Measurements from ENCODE around the gene DCANP1.
"Not testable (repeated sequence)": the region's sequence is repeated elsewhere in the genome, so short reads cannot be mapped to it uniquely, and the experiment has no call there.

The DCANP1 gene, protein sequence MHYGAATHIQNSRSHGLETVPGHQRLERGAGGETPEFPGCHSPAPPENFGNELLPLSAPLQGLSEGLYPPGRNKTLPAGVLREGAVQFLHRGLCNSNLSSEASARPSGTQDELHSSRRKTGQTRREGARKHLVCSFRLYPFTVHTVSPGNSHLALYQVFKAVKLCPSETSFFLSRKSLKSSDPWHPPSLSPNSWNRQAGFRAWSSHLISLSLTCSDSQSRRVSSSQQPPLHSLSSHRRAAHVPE
- 0 reads per million in 2 donors for total RNA-seq

GRCh38 chr5:135447298-135447929 lies at the start of gene DCANP1:
Gene DCANP1 (minus strand): TSS chr5:135447348. CDS start chr5:135447108, 240 bp downstream.
- DNase-seq = no peak

DNA sequence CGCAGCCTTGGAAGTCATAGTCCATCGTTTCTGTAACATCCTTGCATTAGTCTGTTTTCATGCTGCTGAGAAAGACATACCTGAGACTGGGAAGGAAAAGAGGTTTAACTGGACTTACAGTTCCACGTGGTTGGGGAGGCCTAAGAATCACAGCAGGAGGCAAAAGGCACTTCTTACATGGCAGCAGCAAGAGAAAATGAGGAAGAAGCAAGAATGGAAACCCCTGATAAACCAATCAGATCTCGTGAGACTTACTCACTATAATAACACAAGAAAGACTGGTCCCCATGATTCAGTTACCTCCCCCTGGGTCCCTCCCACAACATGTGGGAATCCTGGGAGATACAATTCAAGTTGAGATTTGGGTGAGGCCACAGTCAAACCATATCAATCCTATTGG lies 48.4 kb upstream of the DCANP1 start:
- not testable (repeated sequence) for DNase-seq

DNA sequence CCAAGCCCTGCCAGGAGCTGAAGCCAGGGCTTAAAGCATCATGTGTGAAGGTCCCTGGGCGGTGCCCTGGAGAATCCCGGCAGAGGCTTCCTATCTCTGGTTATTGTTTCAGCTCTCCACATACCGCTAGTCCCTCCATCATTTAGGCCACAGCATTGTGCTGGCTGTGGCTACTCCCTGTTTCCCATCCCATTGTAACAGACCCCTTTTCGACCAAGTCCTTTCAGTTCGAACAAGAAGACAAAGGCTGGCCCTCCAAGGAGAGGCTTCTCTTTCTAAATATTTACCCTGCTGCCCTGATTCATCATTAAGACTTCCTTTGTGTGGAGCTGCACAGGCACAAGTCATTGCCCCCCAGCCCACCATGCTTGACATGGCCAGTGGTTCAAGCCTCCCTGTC lies 47.0 kb upstream of the DCANP1 start:
- DNase-seq = no peak

DNA sequence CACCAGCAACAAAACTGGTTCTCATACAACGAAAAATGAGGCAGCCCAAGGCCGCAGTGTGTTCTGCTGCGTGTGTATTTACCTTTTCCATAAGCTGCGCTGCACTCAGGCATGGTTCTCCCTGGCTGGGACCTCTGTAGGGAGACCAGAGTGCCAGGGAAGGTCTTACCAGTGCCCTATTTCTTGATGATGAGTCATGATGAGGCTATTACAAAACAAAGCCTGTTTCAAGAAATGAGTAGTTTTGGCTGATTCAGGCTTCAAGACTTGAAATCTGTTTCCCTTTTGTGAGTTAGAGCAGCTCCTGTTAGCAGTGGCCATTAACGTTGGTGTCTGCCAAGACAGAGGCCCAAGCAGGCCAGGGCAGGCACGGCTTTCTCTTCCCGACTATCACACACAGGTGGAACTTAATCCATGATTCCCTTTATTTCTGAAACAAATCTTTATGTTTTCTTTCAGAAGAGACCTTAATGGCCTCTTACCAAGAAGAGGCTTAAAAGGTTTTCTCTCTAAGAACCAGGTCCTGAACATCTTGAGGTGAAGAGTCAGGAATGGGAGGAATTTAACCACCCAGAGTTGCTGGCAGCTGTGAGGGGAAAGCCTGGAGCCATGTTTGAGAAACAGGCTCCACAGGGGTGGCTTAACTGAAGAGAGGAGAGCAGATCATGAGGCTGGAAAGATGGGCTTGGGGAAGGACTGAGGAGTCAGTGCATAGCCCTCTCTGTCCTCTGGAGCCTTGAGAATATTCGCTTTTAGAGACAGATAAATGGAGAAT lies 46.4 kb upstream of the DCANP1 start:
- DNase-seq = no peak

DNA sequence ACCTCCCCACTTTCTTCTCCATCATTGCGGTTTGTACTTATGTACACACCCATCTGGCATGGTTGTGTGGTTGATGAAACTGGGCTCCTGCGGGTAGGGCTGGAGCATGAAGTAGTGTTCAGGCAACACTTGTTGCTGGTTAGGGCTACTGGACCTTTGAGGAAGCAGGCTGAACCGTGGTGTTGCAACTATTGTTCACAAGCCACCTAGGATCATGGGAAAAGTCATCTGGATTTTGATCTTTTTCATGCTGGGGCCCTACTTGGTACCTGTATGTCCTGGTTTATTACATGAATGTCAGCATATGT lies 45.1 kb upstream of the DCANP1 start:
- DNase-seq = no peak

- no peak for DNase-seq
Measured at GRCh38 chr5:135491552-135492318, 44.6 kb upstream of the DCANP1 start.

DNA sequence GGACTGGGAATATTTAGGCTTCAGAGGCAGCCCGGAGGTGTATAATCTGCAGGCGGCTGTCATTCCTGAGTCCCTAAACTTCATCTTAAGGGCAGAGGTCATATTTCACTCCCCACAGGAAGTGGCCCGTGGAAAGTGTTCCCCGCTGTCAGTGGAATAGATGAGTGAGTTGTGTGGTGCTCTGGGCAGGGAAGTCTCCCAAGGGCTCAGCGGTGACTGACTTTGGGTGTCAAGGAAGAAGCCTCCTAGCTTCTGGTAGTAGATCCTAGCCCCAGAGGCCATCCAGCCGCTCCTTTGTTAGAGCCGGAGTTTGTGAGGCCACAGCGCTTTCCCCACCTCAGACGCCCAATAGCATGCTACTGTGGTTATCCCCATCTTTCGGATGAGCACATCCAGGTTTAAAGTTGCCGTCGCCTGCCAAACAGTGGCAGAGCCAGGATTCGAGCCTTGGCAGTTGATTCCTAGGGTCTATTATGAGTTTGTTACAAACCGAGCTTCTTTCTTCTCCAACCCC lies 43.9 kb upstream of the DCANP1 start:
- DNase-seq = no peak

DNA sequence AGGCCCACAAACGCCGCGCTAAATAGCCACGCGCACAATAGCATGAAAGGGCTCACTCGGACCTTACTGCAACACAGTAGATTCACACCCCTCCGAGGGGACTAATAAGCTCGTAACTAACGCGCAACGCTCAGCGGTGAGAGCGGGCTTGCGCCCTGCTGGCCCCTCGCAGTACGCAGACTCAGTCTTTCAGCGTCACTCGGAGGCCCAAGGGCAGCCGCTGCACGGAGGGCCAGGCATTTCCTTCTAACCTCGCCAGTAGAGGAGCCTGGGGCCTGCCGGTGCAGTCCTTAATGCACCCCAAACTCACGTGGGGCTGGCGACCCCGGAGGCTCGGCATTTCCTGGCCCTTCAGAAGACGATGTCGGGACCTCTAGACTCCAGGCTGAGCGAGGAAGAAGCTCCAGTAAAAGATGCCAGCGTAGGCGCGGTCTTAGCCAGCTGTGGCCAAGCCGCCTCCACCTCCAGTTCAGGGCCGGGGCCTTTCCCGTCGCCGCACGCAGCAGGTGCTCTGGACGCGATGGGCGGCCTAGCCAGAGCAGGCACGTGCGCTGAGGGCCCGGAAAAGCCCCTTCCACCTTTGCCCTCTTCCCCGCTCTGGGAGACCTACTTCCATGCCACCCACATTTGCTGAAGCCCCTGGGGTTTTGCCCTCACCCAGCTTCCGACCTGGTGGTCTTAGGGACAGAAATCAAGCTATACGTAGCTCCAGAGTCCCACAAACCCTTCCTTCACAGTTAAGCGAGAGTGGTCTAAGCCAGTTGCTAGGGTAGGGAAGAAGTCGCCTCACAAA lies 43.3 kb upstream of the DCANP1 start:
- no peak for DNase-seq

DNA sequence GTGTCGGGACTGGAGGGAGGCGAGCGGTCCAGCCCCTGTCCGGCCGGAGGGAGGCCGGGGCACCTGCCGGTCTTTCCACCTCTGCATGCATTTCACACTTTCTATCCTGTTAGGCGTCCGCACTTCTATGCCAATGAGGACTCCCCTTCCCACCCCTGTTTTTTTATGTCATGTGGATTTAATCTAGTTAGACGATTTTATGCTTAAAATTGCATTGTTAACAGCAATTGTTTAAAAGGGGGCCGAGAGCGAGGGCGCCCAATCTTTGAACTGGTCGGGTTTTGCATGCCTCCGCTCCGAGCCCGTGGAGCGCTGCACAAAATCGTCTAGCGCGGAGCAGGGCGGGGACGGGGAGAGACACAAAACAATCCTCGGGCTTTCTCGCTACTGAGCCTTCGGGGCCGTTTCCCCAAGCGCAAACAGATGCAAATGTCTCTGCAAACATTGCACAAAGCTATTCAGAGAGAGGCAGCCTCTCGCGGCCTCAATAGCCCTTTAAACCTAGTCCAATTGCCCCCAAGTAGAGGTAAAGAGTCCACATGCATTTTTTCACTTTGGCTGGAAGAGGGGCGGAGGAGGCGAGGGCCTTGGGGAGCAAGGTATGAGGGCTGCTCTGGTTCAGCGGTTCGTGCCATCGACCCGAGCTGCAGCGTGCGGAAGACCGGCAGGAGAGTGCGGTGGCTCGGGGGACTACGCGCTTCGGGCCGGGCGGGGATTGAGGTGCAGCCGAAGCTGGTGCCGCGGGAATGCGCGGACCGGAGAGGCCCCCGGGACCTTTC lies 42.5 kb upstream of the DCANP1 start:
- DNase-seq = no peak

- no peak for DNase-seq
Measured at GRCh38 chr5:135488727-135489465, 41.7 kb upstream of the DCANP1 start.

DNA sequence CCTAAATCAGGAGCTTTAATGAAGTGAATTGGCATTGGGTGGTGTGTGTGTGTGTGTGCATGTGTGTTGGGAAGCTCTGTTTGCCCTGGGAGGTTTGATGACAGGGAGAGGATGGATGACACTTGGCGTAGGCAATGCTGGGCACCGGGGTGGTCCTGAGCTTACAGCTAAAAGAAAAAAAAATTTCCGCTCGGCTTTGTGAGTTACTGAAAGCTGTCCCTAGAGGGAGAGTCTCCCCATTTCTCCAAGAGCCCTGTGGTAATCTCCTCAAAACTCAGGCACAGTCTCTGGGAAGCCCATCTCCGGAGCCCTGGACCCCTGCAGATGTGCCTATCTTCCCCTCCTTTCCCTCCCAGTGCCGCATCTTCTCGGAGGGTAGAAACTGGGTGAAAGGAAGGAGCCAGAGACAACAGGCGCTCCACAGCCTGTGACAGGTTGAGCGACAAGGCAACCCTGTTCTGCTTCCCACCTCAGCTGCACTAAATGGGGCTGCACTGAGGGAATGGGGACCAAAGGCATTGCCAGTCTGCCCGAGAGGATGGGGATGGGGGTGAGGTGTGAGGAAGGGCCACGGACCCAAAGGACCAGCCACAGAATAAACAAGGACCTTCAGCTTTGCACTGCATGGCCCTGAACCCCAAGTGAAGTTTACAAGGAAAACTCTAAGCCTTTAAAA lies 40.8 kb upstream of the DCANP1 start:
- DNase-seq = no peak

DNA sequence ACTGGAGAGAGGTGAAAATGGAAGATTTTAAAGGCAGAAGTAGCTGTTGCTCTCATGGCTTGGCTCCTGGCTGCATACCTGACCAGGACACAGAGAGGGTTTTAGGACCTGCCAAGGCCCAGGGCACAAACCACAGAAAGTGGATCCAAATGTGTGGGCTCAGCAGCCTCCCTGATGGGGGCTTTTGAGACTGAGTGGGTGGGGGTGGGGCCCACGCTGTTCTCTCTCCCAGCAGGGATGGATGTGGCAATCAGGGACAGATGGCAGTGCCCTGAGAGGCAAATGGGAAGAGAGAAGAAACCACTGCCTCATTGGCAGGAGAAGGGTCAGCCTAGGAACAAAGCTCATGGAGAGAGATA lies 39.9 kb upstream of the DCANP1 start:
- DNase-seq = no peak

DNA sequence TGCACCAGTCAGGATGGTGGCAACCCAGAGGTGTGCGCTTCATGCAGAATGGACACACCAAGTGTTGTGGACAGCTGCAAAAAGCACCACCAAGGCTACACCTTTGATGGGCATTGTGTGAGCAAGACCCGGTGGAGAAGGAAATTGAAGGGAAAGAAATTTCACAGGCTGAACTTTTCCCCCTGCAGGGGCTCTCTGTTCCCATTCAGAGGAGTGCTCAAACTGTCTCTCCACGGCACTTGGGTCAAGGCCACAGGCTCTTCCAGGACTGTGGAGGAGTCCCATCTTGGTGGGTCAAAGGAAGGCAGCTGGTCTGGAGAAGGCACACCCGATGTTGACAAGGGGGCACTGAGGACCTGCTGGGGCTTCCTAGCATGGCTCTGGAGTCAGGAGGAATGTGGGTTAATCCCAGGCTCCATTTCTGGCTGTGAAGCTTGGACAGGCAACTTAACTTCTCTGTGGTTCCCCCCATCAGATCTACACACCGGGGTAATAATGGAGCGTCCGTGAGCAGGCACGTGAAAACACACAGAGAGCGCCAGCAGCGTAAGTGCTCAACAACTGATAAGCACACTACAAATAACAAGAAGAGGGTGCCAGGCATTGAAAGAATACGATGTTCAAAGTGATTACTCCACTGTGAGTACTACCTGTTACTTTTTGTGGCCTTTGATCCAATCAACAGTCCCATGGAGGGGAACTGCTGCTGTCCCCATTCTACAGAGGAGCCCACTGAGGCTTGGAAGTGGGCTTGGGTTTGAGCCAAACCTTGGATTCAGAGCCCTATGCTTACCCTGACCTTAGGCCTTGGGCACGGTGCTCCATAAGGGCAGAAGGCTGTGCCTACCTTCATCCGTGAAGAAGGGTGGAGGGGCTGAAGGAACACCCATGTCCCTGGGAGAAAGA lies 39.2 kb upstream of the DCANP1 start:
- no peak for DNase-seq

DNA sequence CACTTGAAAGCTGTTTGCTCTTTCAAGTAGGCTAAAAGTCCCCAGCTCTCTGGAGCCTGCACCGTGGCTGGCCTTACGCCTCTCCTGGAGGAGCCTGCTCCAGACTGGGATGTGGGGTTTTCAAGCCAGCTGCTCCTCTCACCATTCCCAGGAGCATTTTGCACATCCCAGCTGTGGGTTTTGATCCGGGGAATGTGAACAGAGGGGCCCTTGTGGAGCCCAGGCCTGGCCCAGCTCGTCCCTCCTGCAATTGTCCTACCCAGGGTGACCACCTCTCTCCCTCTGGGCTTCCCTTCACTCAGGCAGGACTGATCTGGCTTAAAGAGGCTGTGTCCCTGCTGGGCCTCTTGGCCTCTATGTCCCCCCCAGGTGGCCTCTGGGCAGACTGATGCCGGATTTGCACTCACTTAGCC lies 37.5 kb upstream of the DCANP1 start:
- no peak for DNase-seq

DNA sequence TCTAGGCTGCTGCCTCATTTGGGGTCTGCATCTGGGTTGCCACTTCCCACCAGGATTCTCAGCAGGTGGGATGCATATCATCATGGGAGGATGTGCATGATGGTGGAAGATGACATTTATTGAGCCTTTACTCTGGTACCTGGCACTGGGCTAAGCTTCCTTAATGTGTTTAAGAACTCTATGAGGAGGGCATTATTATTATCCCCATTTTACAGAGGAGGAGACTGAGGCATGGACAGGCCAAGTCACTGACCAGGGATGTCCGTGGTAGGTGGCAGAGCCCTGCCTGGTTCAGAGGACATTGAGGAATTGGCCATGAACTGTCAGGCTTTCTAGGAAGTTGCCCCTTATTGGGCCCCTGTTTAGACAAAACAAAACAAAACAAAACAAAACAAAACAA lies 36.1 kb upstream of the DCANP1 start:
- no peak for DNase-seq

DNA sequence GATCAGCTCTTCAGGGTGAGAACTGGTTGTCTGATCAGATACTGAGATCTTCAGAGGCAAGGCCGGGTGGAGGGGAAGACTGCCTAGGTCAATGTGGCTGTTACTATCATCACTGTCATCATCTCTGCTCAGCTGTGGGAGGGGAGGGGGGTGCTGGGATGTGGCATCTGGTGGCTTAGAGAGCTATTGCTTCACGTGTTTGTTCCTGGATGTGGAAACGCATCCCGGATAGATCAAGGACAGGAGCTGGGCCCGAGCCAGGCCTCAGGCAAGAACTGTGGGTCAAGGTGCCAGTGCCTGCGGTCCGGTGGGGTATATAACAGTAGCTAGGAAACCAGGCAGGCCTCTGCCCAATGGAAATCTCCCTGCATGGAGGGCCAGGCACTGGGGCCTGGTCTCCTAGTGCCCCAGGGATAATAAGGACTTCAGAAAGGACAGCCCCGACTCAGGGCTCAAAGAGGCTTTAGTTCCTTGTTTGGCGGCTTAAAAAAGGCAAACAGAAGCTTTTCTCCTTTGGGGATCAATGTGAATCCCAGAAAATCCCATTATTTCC lies 35.3 kb upstream of the DCANP1 start:
- DNase-seq = no peak

GRCh38 chr5:135481909-135482311 lies 34.8 kb upstream of the DCANP1 start:
- DNase-seq = no peak

- DNase-seq = no peak
Measured at GRCh38 chr5:135481387-135481786, 34.2 kb upstream of the DCANP1 start.

DNA sequence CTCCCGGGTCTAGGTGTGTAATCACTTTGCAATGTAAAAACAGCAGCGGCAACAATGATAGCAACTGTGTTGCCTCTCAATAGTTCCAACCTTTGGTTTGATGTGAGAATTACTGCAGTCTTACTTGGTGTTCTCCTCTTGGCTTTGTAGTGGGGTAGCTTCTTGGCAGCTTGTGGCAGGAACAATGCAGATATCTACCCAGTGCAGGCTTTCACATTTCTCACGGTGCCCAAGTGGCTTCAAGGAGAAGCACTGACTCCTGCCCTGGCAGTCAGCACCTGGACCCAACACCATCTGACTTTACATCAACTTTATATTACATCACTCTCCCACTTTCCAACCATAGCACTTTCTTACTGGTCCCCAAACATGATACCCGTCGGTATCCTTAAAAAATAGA lies 33.4 kb upstream of the DCANP1 start:
- no peak for DNase-seq
